GM23338 (cell line): ENCODE results near the gene LAMA4. TPM values are rescaled to one million over a fixed set of nuclear protein-coding genes. Genes with fewer than 3 reads are reported as not detected.

ENCODE experiments used
- ATAC-seq: fragments of 200-7000 bp; cut with Tn5 transposase; 3 replicates; pipeline ENCODE4 v1.9.1; 2020
- DNase-seq: peaks from one replicate; pipeline ENCODE4 v3.0.0-alpha.2; 2015; ENCODE audit warnings: low spot score
- H2AFZ ChIP-seq: fragments of 200-600 bp; sonication (generic); 2 replicates; pipeline ENCODE4 v1.8.0; 2016; ENCODE audit warnings: antibody characterized with exemption, mild to moderate bottlenecking, moderate library complexity
- H3F3A ChIP-seq: fragments of 200-600 bp; sonication (generic); replicated peaks from 2 replicates; pipeline ENCODE4 v1.8.0; 2017; ENCODE audit warnings: antibody characterized with exemption, mixed run types, low read depth
- H3K27ac ChIP-seq: fragments of 200-600 bp; sonication (generic); 2 replicates; pipeline ENCODE4 v1.6.1; 2016; ENCODE audit warnings: low read depth
- H3K27me3 ChIP-seq: fragments of 200-600 bp; sonication (generic); 2 replicates; pipeline ENCODE4 v1.8.0; 2016; ENCODE audit warnings: mild to moderate bottlenecking, mixed run types, moderate library complexity; ENCODE audit not compliant: insufficient read depth
- H3K36me3 ChIP-seq: fragments of 200-600 bp; sonication (generic); 2 replicates; pipeline ENCODE4 v1.8.0; 2016; ENCODE audit warnings: mild to moderate bottlenecking; ENCODE audit not compliant: insufficient read depth
- H3K4me1 ChIP-seq: fragments of 200-600 bp; sonication (generic); 2 replicates; pipeline ENCODE4 v1.8.0; 2016; ENCODE audit warnings: mild to moderate bottlenecking, moderate library complexity; ENCODE audit not compliant: insufficient read depth
- H3K4me2 ChIP-seq: fragments of 200-600 bp; sonication (generic); 2 replicates; pipeline ENCODE4 v1.7.1; 2017; ENCODE audit warnings: mixed run types
- H3K4me3 ChIP-seq: fragments of 200-600 bp; sonication (generic); 2 replicates; pipeline ENCODE4 v1.6.1; 2016; ENCODE audit warnings: mixed run types
- H3K79me2 ChIP-seq: fragments of 200-600 bp; sonication (generic); replicated peaks from 2 replicates; pipeline ENCODE4 v1.8.0; 2017; ENCODE audit warnings: mild to moderate bottlenecking; ENCODE audit not compliant: insufficient read depth
- H3K9me2 ChIP-seq: fragments of 200-600 bp; sonication (generic); 2 replicates; pipeline ENCODE4 v1.8.0; 2017; ENCODE audit not compliant: insufficient read depth
- H4K20me1 ChIP-seq: fragments of 200-600 bp; sonication (generic); replicated peaks from 2 replicates; pipeline ENCODE4 v1.8.0; 2017; ENCODE audit warnings: mild to moderate bottlenecking; ENCODE audit not compliant: insufficient read depth
- H3K27ac Mint-ChIP-seq: 2 replicates; pipeline ENCODE4 v1.8.0; 2020; ENCODE audit warnings: inconsistent platforms, mild to moderate bottlenecking, moderate library complexity, mixed read lengths
- H3K27me3 Mint-ChIP-seq: 3 replicates; pipeline ENCODE4 v1.8.0; 2022; ENCODE audit warnings: low read depth, mild to moderate bottlenecking, moderate library complexity, mixed read lengths, inconsistent platforms; ENCODE audit not compliant: insufficient read depth, poor library complexity
- H3K36me3 Mint-ChIP-seq: 3 replicates; pipeline ENCODE4 v1.8.0; 2021; ENCODE audit warnings: low read depth, mild to moderate bottlenecking, inconsistent platforms, moderate library complexity, mixed read lengths
- H3K4me1 Mint-ChIP-seq: 3 replicates; pipeline ENCODE4 v1.8.0; 2020; ENCODE audit warnings: mild to moderate bottlenecking, inconsistent platforms, mixed read lengths
- H3K4me3 Mint-ChIP-seq: 3 replicates; pipeline ENCODE4 v1.8.0; 2021; ENCODE audit warnings: moderate library complexity, mild to moderate bottlenecking, inconsistent platforms, mixed read lengths
- H3K9me3 Mint-ChIP-seq: 3 replicates; pipeline ENCODE4 v1.8.0; 2020; ENCODE audit warnings: moderate library complexity, mild to moderate bottlenecking, inconsistent platforms, mixed read lengths
- CREB1 ChIP-seq: fragments of 250-450 bp; sonication (Bioruptor Pico); IDR thresholded peaks from 2 replicates; pipeline ENCODE4 v1.5.0; 2020; ENCODE audit warnings: low read depth, mild to moderate bottlenecking, moderate library complexity
- CTCF ChIP-seq, 2 experiments: fragments of 200-600 bp in 1 of 2; sonication (generic) in 1 of 2; conservative IDR thresholded peaks; 2 replicates each; pipeline versions ENCODE4 v1.5.1 to v1.6.1; 2016 to 2017; ENCODE audit warnings: antibody characterized with exemption in 2 of 2, low read depth in 2 of 2, mild to moderate bottlenecking in 2 of 2, moderate library complexity in 1 of 2
- ETS1 ChIP-seq: IDR thresholded peaks from 2 replicates; pipeline ENCODE4 v1.6.1; 2016; ENCODE audit warnings: antibody characterized with exemption
- EZH2 ChIP-seq: fragments of 200-600 bp; sonication (generic); IDR thresholded peaks from one replicate; pipeline ENCODE4 v1.8.0; 2017; ENCODE audit warnings: antibody characterized with exemption, mild to moderate bottlenecking, low read depth; ENCODE audit not compliant: unreplicated experiment
- EZH2phosphoT487 ChIP-seq: fragments of 200-600 bp; sonication (generic); IDR thresholded peaks from one replicate; pipeline ENCODE4 v1.8.1; 2018; ENCODE audit warnings: antibody characterized with exemption; ENCODE audit not compliant: unreplicated experiment
- JUNB ChIP-seq: IDR thresholded peaks from one replicate; pipeline ENCODE4 v1.6.1; 2016; ENCODE audit warnings: antibody characterized with exemption; ENCODE audit not compliant: unreplicated experiment
- NANOG ChIP-seq: IDR thresholded peaks from 2 replicates; pipeline ENCODE4 v1.6.1; 2016; ENCODE audit warnings: antibody characterized with exemption, borderline replicate concordance
- POLR2AphosphoS5 ChIP-seq: IDR thresholded peaks from 2 replicates; pipeline ENCODE4 v1.6.1; 2016; ENCODE audit warnings: antibody characterized with exemption, low read depth
- REST ChIP-seq: IDR thresholded peaks from one replicate; pipeline ENCODE4 v1.6.1; 2018; ENCODE audit warnings: antibody characterized with exemption; ENCODE audit not compliant: unreplicated experiment
- STAT1 ChIP-seq: IDR thresholded peaks from one replicate; pipeline ENCODE4 v1.6.1; 2016; ENCODE audit warnings: antibody characterized with exemption; ENCODE audit not compliant: unreplicated experiment
- ZNF114 ChIP-seq: fragments of 250-450 bp; sonication (Bioruptor Pico); IDR thresholded peaks from 2 replicates; pipeline ENCODE4 v1.5.0; 2020; ENCODE audit warnings: mild to moderate bottlenecking, moderate library complexity
- polyA plus RNA-seq: library from polyadenylated mRNA; unstranded; fragments of >200 nt; fragmentation: Nextera tagmentation; extraction: Ambion mirVana; gene quantifications from 2 replicates; pipeline ENCODE4 v1.2.1, GENCODE V29; 2016
- total RNA-seq: library from RNA; depleted of rRNA; stranded (reverse); fragments of >200 nt; shearing (Covaris generic); gene quantifications from 2 replicates; pipeline ENCODE4 v1.2.3, GENCODE V29; 2014

LAMA4 gene
- total and polyA plus RNA-seq, 2 experiments from 2014 or later: 1.7 to 2.8 TPM

- H3K4me2 ChIP-seq: no peak overlapping the region
- H3K9me3 Mint-ChIP-seq: no peaks in the 10 kb centered on the region
- H3K27me3 ChIP-seq: no peaks in the 10 kb centered on the region
- no peak for TF ChIP-seq REST
- TF ChIP-seq CTCF (conservative IDR thresholded peaks at IDR 0.05; ENCODE audit: low read depth in 2 of 2): no peak
- no peak for TF ChIP-seq NANOG
- TF ChIP-seq STAT1: no peak
- no peak for TF ChIP-seq CREB1
- TF ChIP-seq POLR2AphosphoS5: no peak
- TF ChIP-seq JUNB: no peak
- no peak for TF ChIP-seq EZH2phosphoT487
- TF ChIP-seq ZNF114 (CRISPR knock-in tag): no peak
- no peaks in the 10 kb centered on the region for H3K4me1 ChIP-seq
- peaks cover 10% of the 10 kb centered on the region for H3K4me1 Mint-ChIP-seq
- no peak overlapping the region for H3K27ac Mint-ChIP-seq
- peaks cover 2% of the 10 kb centered on the region; the same call in 1 of the 2 replicates for H3K9me2 ChIP-seq
- H3F3A ChIP-seq: no peaks in the 10 kb centered on the region
- H3K36me3 ChIP-seq: no peaks in the 10 kb centered on the region
- H3K27ac ChIP-seq: no peak overlapping the region
- no peak overlapping the region for H3K4me3 ChIP-seq
- ATAC-seq (no peak), DNase-seq (no peak)
- no peaks in the 10 kb centered on the region for H4K20me1 ChIP-seq
- no peak overlapping the region for H3K4me3 Mint-ChIP-seq
- H3K79me2 ChIP-seq: no peaks in the 10 kb centered on the region
- peaks cover 2% of the 10 kb centered on the region for H3K27me3 Mint-ChIP-seq
- H2AFZ ChIP-seq: no peak overlapping the region
- no peaks in the 10 kb centered on the region for H3K36me3 Mint-ChIP-seq
Observed at GRCh38 chr6:112153926-112154607, 100.3 kb downstream of the LAMA4 start.

GRCh38 chr6:112150363-112150762 lies 104.0 kb downstream of the LAMA4 start:
- no peaks in the 10 kb centered on the region for H3K9me2 ChIP-seq
- Mint-ChIP-seq H3K27me3 (no peaks in the 10 kb centered on the region), H3K4me1 (no peaks in the 10 kb centered on the region; the same call in 2 of the 3 replicates), H3K27ac (no peak overlapping the region), H3K4me3 (no peak overlapping the region), H3K36me3 (no peaks in the 10 kb centered on the region), H3K9me3 (no peaks in the 10 kb centered on the region)
- no peaks in the 10 kb centered on the region for H3K36me3 ChIP-seq
- no peak overlapping the region for H3K4me2 ChIP-seq
- H3K27me3 ChIP-seq: no peaks in the 10 kb centered on the region
- no peaks in the 10 kb centered on the region for H3K4me1 ChIP-seq
- H3K27ac ChIP-seq: no peak overlapping the region
- no peak for DNase-seq
- no peaks in the 10 kb centered on the region for H4K20me1 ChIP-seq
- peak; percentile 44; the same call in 2 of the 3 replicates for ATAC-seq
- H3K79me2 ChIP-seq: no peaks in the 10 kb centered on the region
- H2AFZ ChIP-seq: no peak overlapping the region
- no peaks in the 10 kb centered on the region for H3F3A ChIP-seq
- H3K4me3 ChIP-seq: no peak overlapping the region
- TF ChIP-seq ZNF114 (CRISPR knock-in tag) (no peak), REST (no peak), JUNB (no peak), ETS1 (no peak), CREB1 (no peak), STAT1 (no peak), CTCF (conservative IDR thresholded peaks at IDR 0.05; ENCODE audit: low read depth in 2 of 2) (no peak; a peak in 1 of 4 replicates), EZH2 (no peak)
